A549 (cell line): ENCODE measurements around the gene LRP5. TPM values are rescaled to one million over a fixed set of nuclear protein-coding genes. Genes with fewer than 3 reads are reported as not detected.

Experiments used
- ATAC-seq, 2 experiments: fragments of 200-7000 bp in 1 of 2; fragments of >200 bp in 1 of 2; cut with Nextera tagmentation in 1 of 2; cut with Tn5 transposase in 1 of 2; 3 replicates each; pipeline versions ENCODE4 v1.8.0 to v1.9.1; 2018 to 2020; ENCODE audit warnings: mild to moderate bottlenecking in 1 of 2, moderate library complexity in 1 of 2
- CTCF ChIA-PET: fragments of 300-600 bp; sonication (Branson Sonifier 250); formaldehyde crosslinking; extraction: SDS; loops from one replicate; lab custom pipeline; 2021; ENCODE audit warnings: antibody characterized with exemption, inconsistent platforms; lab: Yijun Ruan, JAX
- POLR2A ChIA-PET: fragments of 350-600 bp; formaldehyde crosslinking; extraction: SDS; loops from one replicate; lab custom pipeline; 2021; ENCODE audit warnings: antibody characterized with exemption, inconsistent platforms; lab: Yijun Ruan, JAX
- DNase-seq, 2 experiments: peaks; one replicate each; pipeline versions ENCODE4 v3.0.0 to v3.0.0-alpha.2; 2011 to 2016; ENCODE audit warnings: low read depth in 1 of 2, low spot score in 1 of 2
- FAIRE-seq: peaks from 2 replicates; lab custom pipeline; 2011; peaks lifted over from hg19 to GRCh38; lab: Jason Lieb, UNC
- H3K27ac ChIP-seq, 2 experiments: fragments of >200 bp; sonication (Bioruptor Twin); formaldehyde crosslinking; 3 replicates each; pipeline ENCODE4 v1.5.1; 2016 to 2017
- H3K4me1 ChIP-seq: fragments of >200 bp; sonication (Bioruptor Twin); formaldehyde crosslinking; 3 replicates; pipeline ENCODE4 v1.6.1; 2016
- H3K4me2 ChIP-seq: fragments of >200 bp; sonication (Bioruptor Twin); formaldehyde crosslinking; 3 replicates; pipeline ENCODE4 v1.6.1; 2016
- H3K4me3 ChIP-seq: fragments of >200 bp; sonication (Bioruptor Twin); formaldehyde crosslinking; 3 replicates; pipeline ENCODE4 v1.5.1; 2016
- H3K9me3 ChIP-seq: fragments of >200 bp; sonication (Bioruptor Twin); formaldehyde crosslinking; 3 replicates; pipeline ENCODE4 v1.6.1; 2016
- ATOH8 ChIP-seq: fragments of 250-450 bp; sonication (Bioruptor Pico); IDR thresholded peaks from 2 replicates; pipeline ENCODE4 v1.5.0; 2020; ENCODE audit warnings: low read depth, mild to moderate bottlenecking, moderate library complexity
- CBX8 ChIP-seq: fragments of 200-600 bp; sonication (generic); IDR thresholded peaks from 2 replicates; pipeline ENCODE4 v1.6.1; 2016
- CTCF ChIP-seq: fragments of >200 bp; sonication (Bioruptor Twin); formaldehyde crosslinking; IDR thresholded peaks from 3 replicates; pipeline ENCODE4 v1.5.1; 2016
- EHF ChIP-seq: fragments of 250-450 bp; sonication (Bioruptor Pico); IDR thresholded peaks from 2 replicates; pipeline ENCODE4 v1.5.0; 2020; ENCODE audit warnings: mild to moderate bottlenecking
- EHMT2 ChIP-seq: fragments of 200-600 bp; sonication (generic); IDR thresholded peaks from 2 replicates; pipeline ENCODE4 v1.6.1; 2016; ENCODE audit warnings: antibody characterized with exemption, low read depth, mild to moderate bottlenecking, moderate library complexity
- ELK1 ChIP-seq: fragments of 150-350 bp; IDR thresholded peaks from 2 replicates; pipeline ENCODE4 v1.6.1; 2014; ENCODE audit warnings: low read depth, mild to moderate bottlenecking, low read length
- EP300 ChIP-seq, 2 experiments: fragments of >200 bp; sonication (Bioruptor Twin); formaldehyde crosslinking; IDR thresholded peaks; 2 replicates in 1 of 2; 3 replicates in 1 of 2; pipeline ENCODE4 v1.6.1; 2016 to 2017
- GATA3 ChIP-seq: IDR thresholded peaks from 2 replicates; pipeline ENCODE4 v1.6.1; 2012; ENCODE audit warnings: borderline replicate concordance
- HDAC2 ChIP-seq: fragments of 200-600 bp; sonication (generic); IDR thresholded peaks from 2 replicates; pipeline ENCODE4 v1.6.1; 2016
- HEYL ChIP-seq: fragments of 250-450 bp; sonication (Bioruptor Pico); IDR thresholded peaks from 2 replicates; pipeline ENCODE4 v1.8.0; 2021; ENCODE audit warnings: mild to moderate bottlenecking, moderate library complexity
- HOXB5 ChIP-seq: fragments of 250-450 bp; sonication (Bioruptor Pico); IDR thresholded peaks from 2 replicates; pipeline ENCODE4 v1.5.0; 2020; ENCODE audit warnings: mild to moderate bottlenecking, moderate library complexity
- MAFK ChIP-seq: fragments of 450-650 bp; IDR thresholded peaks from 2 replicates; pipeline ENCODE4 v1.6.1; 2014; ENCODE audit not compliant: partially characterized antibody
- MAX ChIP-seq: IDR thresholded peaks from 2 replicates; pipeline ENCODE4 v1.6.1; 2012
- MYC ChIP-seq: IDR thresholded peaks from 2 replicates; pipeline ENCODE4 v1.6.1; 2012; ENCODE audit warnings: mild to moderate bottlenecking, inconsistent platforms, low read length, improper control_type of control experiment, borderline replicate concordance
- NFE2L2 ChIP-seq: fragments of 150-350 bp; conservative IDR thresholded peaks from 2 replicates; pipeline ENCODE4 v1.6.1; 2014; ENCODE audit warnings: low read length
- NR3C1 ChIP-seq: fragments of >200 bp; sonication (Bioruptor Twin); formaldehyde crosslinking; IDR thresholded peaks from 3 replicates; pipeline ENCODE4 v1.6.1; 2017
- PBX3 ChIP-seq: IDR thresholded peaks from 2 replicates; pipeline ENCODE4 v1.6.1; 2012
- PHF8 ChIP-seq: fragments of 200-600 bp; sonication (generic); IDR thresholded peaks from 2 replicates; pipeline ENCODE4 v1.6.1; 2016; ENCODE audit warnings: low read depth, mild to moderate bottlenecking, antibody characterized with exemption, moderate library complexity, borderline replicate concordance
- REST ChIP-seq: fragments of 200-600 bp; sonication (generic); IDR thresholded peaks from 2 replicates; pipeline ENCODE4 v1.6.1; 2016; ENCODE audit warnings: antibody characterized with exemption, mild to moderate bottlenecking, moderate library complexity
- RFX5 ChIP-seq: fragments of 450-650 bp; IDR thresholded peaks from 2 replicates; pipeline ENCODE4 v1.7.1; 2014; ENCODE audit warnings: antibody characterized with exemption, mild to moderate bottlenecking, moderate library complexity
- RNF2 ChIP-seq: fragments of 200-600 bp; sonication (generic); IDR thresholded peaks from 2 replicates; pipeline ENCODE4 v1.6.1; 2016; ENCODE audit warnings: low read depth, mild to moderate bottlenecking, antibody characterized with exemption, moderate library complexity, borderline replicate concordance
- SMC3 ChIP-seq: fragments of >200 bp; sonication (Bioruptor Twin); formaldehyde crosslinking; IDR thresholded peaks from 3 replicates; pipeline ENCODE4 v1.6.1; 2018; ENCODE audit warnings: inconsistent platforms
- SREBF2 ChIP-seq: fragments of 450-650 bp; IDR thresholded peaks from 2 replicates; pipeline ENCODE4 v1.6.1; 2014; ENCODE audit warnings: mild to moderate bottlenecking, moderate library complexity
- TP53 ChIP-seq: fragments of 250-450 bp; sonication (Bioruptor Pico); IDR thresholded peaks from 2 replicates; pipeline ENCODE4 v1.5.0; 2021; ENCODE audit warnings: mild to moderate bottlenecking, moderate library complexity
- ZC3H11A ChIP-seq: fragments of 450-650 bp; IDR thresholded peaks from 2 replicates; pipeline ENCODE4 v1.6.1; 2014; ENCODE audit warnings: antibody characterized with exemption, mild to moderate bottlenecking
- WGBS: methylation state at CpG from one replicate; pipeline ENCODE4 v1.1.6; 2017; ENCODE audit errors: missing lambda C conversion rate; 5-methylcytosine and 5-hydroxymethylcytosine counted together
- polyA plus RNA-seq, 4 experiments: library from polyadenylated mRNA; depleted of rRNA in 3 of 4; stranded (reverse); fragments of >200 nt; fragmentation: RNase III in 1 of 4; extraction: RNeasy Plus Mini Kit Qiagen cat#74134 plus additional on column Dnase treatment in 1 of 4; gene quantifications; 2 replicates in 3 of 4; 3 replicates in 1 of 4; pipeline ENCODE4 v1.2.3, GENCODE V29; 2011 to 2017
- TF ChIP-seq, protein P1 (sequence below): fragments of >200 bp; sonication (Bioruptor Twin); formaldehyde crosslinking; IDR thresholded peaks from 3 replicates; pipeline ENCODE4 v1.6.1; 2016
- TF ChIP-seq, protein P2 (sequence below): fragments of 450-650 bp; IDR thresholded peaks from 2 replicates; pipeline ENCODE4 v1.6.1; 2014; ENCODE audit warnings: antibody characterized with exemption
- TF ChIP-seq, protein P3 (sequence below): IDR thresholded peaks from 2 replicates; pipeline ENCODE4 v1.6.1; 2012; ENCODE audit warnings: low read depth, borderline replicate concordance

Gene LRP5
- polyA plus RNA-seq, 2 of the 4 experiments (the other 2 are of a cell fraction) = 10.9 to 32.3 TPM

DNA sequence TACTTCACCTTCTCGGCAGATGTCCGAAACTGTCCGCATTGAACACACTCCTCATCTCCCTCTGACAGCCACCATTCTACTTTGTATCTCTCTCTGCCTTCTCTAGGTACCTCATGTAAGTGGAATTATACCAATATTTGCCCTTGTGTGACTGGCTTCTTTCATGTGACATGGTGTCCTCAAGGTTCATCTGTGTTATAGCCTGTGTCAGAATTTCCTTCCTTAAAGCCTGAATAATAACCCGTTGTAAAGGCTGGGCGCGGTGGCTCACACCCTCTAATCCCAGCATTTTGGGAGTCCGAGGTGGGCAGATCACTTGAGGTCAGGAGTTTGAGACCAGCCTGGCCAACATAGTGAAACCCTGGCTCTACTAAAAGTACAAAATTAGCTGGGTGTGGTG, 107.8 kb downstream of the LRP5 start:
- ATAC-seq (no peak), DNase-seq (no peak), FAIRE-seq (no peak)

DNA sequence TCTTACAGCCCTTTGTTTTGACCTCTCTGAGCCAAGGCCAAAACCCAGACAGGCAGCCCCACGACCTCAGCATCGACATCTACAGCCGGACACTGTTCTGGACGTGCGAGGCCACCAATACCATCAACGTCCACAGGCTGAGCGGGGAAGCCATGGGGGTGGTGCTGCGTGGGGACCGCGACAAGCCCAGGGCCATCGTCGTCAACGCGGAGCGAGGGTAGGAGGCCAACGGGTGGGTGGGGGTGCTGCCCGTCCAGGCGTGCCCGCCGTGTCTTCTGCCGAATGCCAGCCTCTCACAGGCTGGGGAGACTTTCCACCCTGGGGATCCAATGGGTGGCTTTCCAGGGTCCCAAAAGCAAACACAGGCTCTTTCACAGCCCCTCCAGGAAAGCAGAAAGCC, 111.1 kb downstream of the LRP5 start:
- Histone ChIP-seq H3K4me3 (no peak overlapping the region), H3K4me2 (no peak overlapping the region), H3K9me3 (0 out of 3 replicates have a peak, but pooled peaks cover 8% of the 10 kb centered on the region), H3K27ac (no peak overlapping the region), H3K4me1 (no peaks in the 10 kb centered on the region)
- CTCF ChIA-PET = interaction anchor here (1.2 to 2.3 kb wide), 3 partner anchors 11 to 166 kb away, joined by 5 to 6 read pairs (median 5); no protein-coding TSS in a partner anchor
- over 99% methylated on average over 21 of the region's 21 CpGs for WGBS
- FAIRE-seq (no peak), DNase-seq (no peak), ATAC-seq (no peak)
- POLR2A ChIA-PET = no interaction called here
- TF ChIP-seq CTCF (no peak), HEYL (CRISPR knock-in tag) (no peak), EHF (no peak), RNF2 (no peak), ELK1 (no peak), ATOH8 (CRISPR knock-in tag) (no peak), HOXB5 (CRISPR knock-in tag) (no peak), NR3C1 (no peak), MYC (no peak), EP300 (IDR thresholded peaks at IDR 0.05) (no peak), SMC3 (no peak), TP53 (CRISPR knock-in tag) (no peak), REST (no peak)
- TF ChIP-seq, protein P1, sequence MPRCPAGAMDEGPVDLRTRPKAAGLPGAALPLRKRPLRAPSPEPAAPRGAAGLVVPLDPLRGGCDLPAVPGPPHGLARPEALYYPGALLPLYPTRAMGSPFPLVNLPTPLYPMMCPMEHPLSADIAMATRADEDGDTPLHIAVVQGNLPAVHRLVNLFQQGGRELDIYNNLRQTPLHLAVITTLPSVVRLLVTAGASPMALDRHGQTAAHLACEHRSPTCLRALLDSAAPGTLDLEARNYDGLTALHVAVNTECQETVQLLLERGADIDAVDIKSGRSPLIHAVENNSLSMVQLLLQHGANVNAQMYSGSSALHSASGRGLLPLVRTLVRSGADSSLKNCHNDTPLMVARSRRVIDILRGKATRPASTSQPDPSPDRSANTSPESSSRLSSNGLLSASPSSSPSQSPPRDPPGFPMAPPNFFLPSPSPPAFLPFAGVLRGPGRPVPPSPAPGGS = no peak

More for the DNA sequence above, 107.8 kb downstream of the LRP5 start:
- no peak for TF ChIP-seq GATA3
- no peak for TF ChIP-seq NFE2L2
- TF ChIP-seq ZC3H11A = no peak
- TF ChIP-seq TP53 (CRISPR knock-in tag) = no peak
- TF ChIP-seq EHMT2 = no peak
- TF ChIP-seq HDAC2 = no peak
- TF ChIP-seq CBX8 = no peak
- no peak for TF ChIP-seq PBX3
- no peak for TF ChIP-seq SREBF2
- no peak for TF ChIP-seq MAX
- TF ChIP-seq NR3C1 = no peak
- no peak for TF ChIP-seq RFX5
- TF ChIP-seq, protein P2, sequence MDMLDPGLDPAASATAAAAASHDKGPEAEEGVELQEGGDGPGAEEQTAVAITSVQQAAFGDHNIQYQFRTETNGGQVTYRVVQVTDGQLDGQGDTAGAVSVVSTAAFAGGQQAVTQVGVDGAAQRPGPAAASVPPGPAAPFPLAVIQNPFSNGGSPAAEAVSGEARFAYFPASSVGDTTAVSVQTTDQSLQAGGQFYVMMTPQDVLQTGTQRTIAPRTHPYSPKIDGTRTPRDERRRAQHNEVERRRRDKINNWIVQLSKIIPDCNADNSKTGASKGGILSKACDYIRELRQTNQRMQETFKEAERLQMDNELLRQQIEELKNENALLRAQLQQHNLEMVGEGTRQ = no peak
- TF ChIP-seq MAFK = no peak
- TF ChIP-seq RNF2 = no peak
- TF ChIP-seq, protein P3, sequence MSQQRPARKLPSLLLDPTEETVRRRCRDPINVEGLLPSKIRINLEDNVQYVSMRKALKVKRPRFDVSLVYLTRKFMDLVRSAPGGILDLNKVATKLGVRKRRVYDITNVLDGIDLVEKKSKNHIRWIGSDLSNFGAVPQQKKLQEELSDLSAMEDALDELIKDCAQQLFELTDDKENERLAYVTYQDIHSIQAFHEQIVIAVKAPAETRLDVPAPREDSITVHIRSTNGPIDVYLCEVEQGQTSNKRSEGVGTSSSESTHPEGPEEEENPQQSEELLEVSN = no peak
- TF ChIP-seq PHF8 = no peak
- no peaks in the 10 kb centered on the region for H3K9me3 ChIP-seq
- no peak overlapping the region for H3K4me3 ChIP-seq
- ChIA-PET CTCF (no interaction called here), POLR2A (no interaction called here)
- H3K27ac ChIP-seq = no peak overlapping the region
- H3K4me2 ChIP-seq = no peak overlapping the region
- 97% methylated on average over 7 of the region's 7 CpGs for WGBS
- H3K4me1 ChIP-seq = no peaks in the 10 kb centered on the region
